ENCODE data around the gene SMPD4. TPM values are rescaled to one million over a fixed set of nuclear protein-coding genes. Genes with fewer than 3 reads are reported as not detected.
"Not testable (repeated sequence)": the region's sequence is repeated elsewhere in the genome, so short reads cannot be mapped to it uniquely, and the experiment has no call there.

The SMPD4 gene
- total RNA-seq (2014; rRNA removed; shearing (Covaris generic); ENCODE audit: low replicate concordance): 24.3 and 32.5 TPM in 2 replicates

GRCh38 chr2:130181325-130181879 lies at the start of gene SMPD4:
Gene SMPD4, minus strand, starts transcription at chr2:130181602. Its CDS starts 5,010 bp downstream, at chr2:130176592.
- H3K4me3 ChIP-seq (ENCODE audit: low read length): peak within 1 kb of the TSS; percentile 99
- H3K4me2 ChIP-seq (ENCODE audit: low read depth, low read length, poor library complexity, severe bottlenecking): peak within 1 kb of the TSS; percentile 90
- H2AFZ ChIP-seq (ENCODE audit: low read length): peak within 1 kb of the TSS; percentile 62; the same call in 1 of the 2 replicates
- H3K9ac ChIP-seq (ENCODE audit: low read length): peak within 1 kb of the TSS; percentile 93
- DNase-seq: peak; percentile 99
- no peaks in the 10 kb centered on the region for H3K9me3 ChIP-seq (ENCODE audit: low read length)
- H3K27ac ChIP-seq (ENCODE audit: low read length): peak within 1 kb of the TSS; percentile 77
- no peaks in the 10 kb centered on the region for H3K9me2 ChIP-seq (replicated peaks; ENCODE audit: insufficient read depth, low read length)
- H4K20me1 ChIP-seq (ENCODE audit: insufficient read depth, low read depth, low read length): 0 out of 2 replicates have a peak, but pooled peaks cover 12% of the 10 kb centered on the region
- no peaks in the 10 kb centered on the region for H3K27me3 ChIP-seq (ENCODE audit: low read length)
- H3K4me1 ChIP-seq (ENCODE audit: low read length): peaks cover 17% of the 10 kb centered on the region
- H3K36me3 ChIP-seq (ENCODE audit: insufficient read depth, low read length): no peaks in the 10 kb centered on the region; the same call in 1 of the 2 replicates
- peaks cover 66% of the 10 kb centered on the region for H3K79me2 ChIP-seq (ENCODE audit: low read length)

GRCh38 chr2:130230907-130231306 lies 49.5 kb upstream of the SMPD4 start:
- not testable (repeated sequence) for H3K27ac ChIP-seq (ENCODE audit: low read length); H3K79me2 ChIP-seq (ENCODE audit: low read length); H3K4me3 ChIP-seq (ENCODE audit: low read length); H3K4me1 ChIP-seq (ENCODE audit: low read length); H3K36me3 ChIP-seq (ENCODE audit: insufficient read depth, low read length); H3K27me3 ChIP-seq (ENCODE audit: low read length); H3K9me2 ChIP-seq (replicated peaks; ENCODE audit: insufficient read depth, low read length); H3K9me3 ChIP-seq (ENCODE audit: low read length); H3K9ac ChIP-seq (ENCODE audit: low read length); H4K20me1 ChIP-seq (ENCODE audit: insufficient read depth, low read depth, low read length); DNase-seq; H2AFZ ChIP-seq (ENCODE audit: low read length); H3K4me2 ChIP-seq (ENCODE audit: low read depth, low read length, poor library complexity, severe bottlenecking)

GRCh38 chr2:130230376-130230775 lies 49.0 kb upstream of the SMPD4 start:
- H2AFZ ChIP-seq (ENCODE audit: low read length); H3K9me2 ChIP-seq (replicated peaks; ENCODE audit: insufficient read depth, low read length); H4K20me1 ChIP-seq (ENCODE audit: insufficient read depth, low read depth, low read length); H3K9ac ChIP-seq (ENCODE audit: low read length); H3K4me1 ChIP-seq (ENCODE audit: low read length); H3K4me3 ChIP-seq (ENCODE audit: low read length); H3K27me3 ChIP-seq (ENCODE audit: low read length); H3K4me2 ChIP-seq (ENCODE audit: low read depth, low read length, poor library complexity, severe bottlenecking); DNase-seq; H3K9me3 ChIP-seq (ENCODE audit: low read length); H3K36me3 ChIP-seq (ENCODE audit: insufficient read depth, low read length); H3K79me2 ChIP-seq (ENCODE audit: low read length); H3K27ac ChIP-seq (ENCODE audit: low read length): not testable (repeated sequence)

GRCh38 chr2:130229161-130229510 lies 47.7 kb upstream of the SMPD4 start:
- not testable (repeated sequence) for H3K4me1 ChIP-seq (ENCODE audit: low read length); H3K9me2 ChIP-seq (replicated peaks; ENCODE audit: insufficient read depth, low read length); H3K27ac ChIP-seq (ENCODE audit: low read length); H3K36me3 ChIP-seq (ENCODE audit: insufficient read depth, low read length); H3K9ac ChIP-seq (ENCODE audit: low read length); H3K9me3 ChIP-seq (ENCODE audit: low read length); H3K4me2 ChIP-seq (ENCODE audit: low read depth, low read length, poor library complexity, severe bottlenecking); DNase-seq; H4K20me1 ChIP-seq (ENCODE audit: insufficient read depth, low read depth, low read length); H3K4me3 ChIP-seq (ENCODE audit: low read length); H3K79me2 ChIP-seq (ENCODE audit: low read length); H3K27me3 ChIP-seq (ENCODE audit: low read length); H2AFZ ChIP-seq (ENCODE audit: low read length)

- H3K36me3 ChIP-seq (ENCODE audit: insufficient read depth, low read length); H3K4me2 ChIP-seq (ENCODE audit: low read depth, low read length, poor library complexity, severe bottlenecking); H3K9me2 ChIP-seq (replicated peaks; ENCODE audit: insufficient read depth, low read length); H3K79me2 ChIP-seq (ENCODE audit: low read length); DNase-seq; H3K4me1 ChIP-seq (ENCODE audit: low read length); H2AFZ ChIP-seq (ENCODE audit: low read length); H3K27ac ChIP-seq (ENCODE audit: low read length); H3K4me3 ChIP-seq (ENCODE audit: low read length); H3K9ac ChIP-seq (ENCODE audit: low read length); H3K9me3 ChIP-seq (ENCODE audit: low read length); H3K27me3 ChIP-seq (ENCODE audit: low read length); H4K20me1 ChIP-seq (ENCODE audit: insufficient read depth, low read depth, low read length): not testable (repeated sequence)
Measured at GRCh38 chr2:130228467-130229160, 47.2 kb upstream of the SMPD4 start.

- not testable (repeated sequence) for DNase-seq; H2AFZ ChIP-seq (ENCODE audit: low read length)
Measured at GRCh38 chr2:130228005-130228404, 46.6 kb upstream of the SMPD4 start.

GRCh38 chr2:130222523-130222922 lies 41.1 kb upstream of the SMPD4 start:
- H4K20me1 ChIP-seq (ENCODE audit: insufficient read depth, low read depth, low read length); H3K27ac ChIP-seq (ENCODE audit: low read length); H2AFZ ChIP-seq (ENCODE audit: low read length); H3K9me3 ChIP-seq (ENCODE audit: low read length); H3K4me2 ChIP-seq (ENCODE audit: low read depth, low read length, poor library complexity, severe bottlenecking); H3K79me2 ChIP-seq (ENCODE audit: low read length); H3K9me2 ChIP-seq (replicated peaks; ENCODE audit: insufficient read depth, low read length); H3K9ac ChIP-seq (ENCODE audit: low read length); H3K4me3 ChIP-seq (ENCODE audit: low read length); H3K4me1 ChIP-seq (ENCODE audit: low read length); H3K27me3 ChIP-seq (ENCODE audit: low read length); DNase-seq; H3K36me3 ChIP-seq (ENCODE audit: insufficient read depth, low read length): not testable (repeated sequence)

More at GRCh38 chr2:130228005-130228404, 46.6 kb upstream of the SMPD4 start:
- not testable (repeated sequence) for H3K9me3 ChIP-seq (ENCODE audit: low read length); H4K20me1 ChIP-seq (ENCODE audit: insufficient read depth, low read depth, low read length); H3K36me3 ChIP-seq (ENCODE audit: insufficient read depth, low read length); H3K4me2 ChIP-seq (ENCODE audit: low read depth, low read length, poor library complexity, severe bottlenecking); H3K4me1 ChIP-seq (ENCODE audit: low read length); H3K79me2 ChIP-seq (ENCODE audit: low read length); H3K27ac ChIP-seq (ENCODE audit: low read length); H3K27me3 ChIP-seq (ENCODE audit: low read length); H3K4me3 ChIP-seq (ENCODE audit: low read length); H3K9me2 ChIP-seq (replicated peaks; ENCODE audit: insufficient read depth, low read length); H3K9ac ChIP-seq (ENCODE audit: low read length)

GRCh38 chr2:130220505-130220904 lies 39.1 kb upstream of the SMPD4 start:
- not testable (repeated sequence) for H3K9me3 ChIP-seq (ENCODE audit: low read length); H2AFZ ChIP-seq (ENCODE audit: low read length); H3K79me2 ChIP-seq (ENCODE audit: low read length); H3K9ac ChIP-seq (ENCODE audit: low read length); H3K4me1 ChIP-seq (ENCODE audit: low read length); H3K27me3 ChIP-seq (ENCODE audit: low read length); H3K36me3 ChIP-seq (ENCODE audit: insufficient read depth, low read length); H3K9me2 ChIP-seq (replicated peaks; ENCODE audit: insufficient read depth, low read length); H3K27ac ChIP-seq (ENCODE audit: low read length); H3K4me3 ChIP-seq (ENCODE audit: low read length); H3K4me2 ChIP-seq (ENCODE audit: low read depth, low read length, poor library complexity, severe bottlenecking); DNase-seq; H4K20me1 ChIP-seq (ENCODE audit: insufficient read depth, low read depth, low read length)
